PC-3 (cell line): ENCODE data around the gene RBM47. TPM values are rescaled to one million over a fixed set of nuclear protein-coding genes. Genes with fewer than 3 reads are reported as not detected.

Experiments
- ATAC-seq: fragments of 200-7000 bp; cut with Tn5 transposase; 2 replicates; pipeline ENCODE4 v1.9.1; 2020; ENCODE audit warnings: mild to moderate bottlenecking, moderate library complexity
- BruUV-seq: library from RNA; stranded (reverse); fragments of 400-500 nt; replicated peaks from 2 replicates; lab custom pipeline; 2021; lab: Mats Ljungman, UMichigan
- CTCF ChIA-PET: fragments of 300-600 bp; sonication (Branson Sonifier 250); formaldehyde crosslinking; loops from one replicate; lab custom pipeline; 2022; ENCODE audit warnings: antibody characterized with exemption; lab: Charles Lee
- POLR2A ChIA-PET: fragments of 300-600 bp; sonication (Branson Sonifier 250); formaldehyde crosslinking; loops from one replicate; lab custom pipeline; 2022; ENCODE audit warnings: antibody characterized with exemption; ENCODE audit not compliant: unreplicated experiment; lab: Charles Lee
- DNase-seq: peaks from one replicate; pipeline ENCODE4 v3.0.0-alpha.2; 2015
- H2AFZ ChIP-seq: fragments of 300-600 bp; sonication (generic); 2 replicates; pipeline ENCODE4 v1.6.0; 2016; ENCODE audit warnings: antibody characterized with exemption, low read length
- H3F3A ChIP-seq: fragments of 300-600 bp; sonication (generic); one replicate; pipeline ENCODE4 v1.6.0; 2017; ENCODE audit warnings: antibody characterized with exemption, low read length, control low read depth, mild to moderate bottlenecking; ENCODE audit not compliant: unreplicated experiment
- H3K27ac ChIP-seq: fragments of 300-600 bp; sonication (generic); 2 replicates; pipeline ENCODE4 v1.5.1; 2016; ENCODE audit warnings: mild to moderate bottlenecking, low read length
- H3K27me3 ChIP-seq: fragments of 300-600 bp; sonication (generic); 2 replicates; pipeline ENCODE4 v1.6.1; 2016; ENCODE audit warnings: low read length, mixed read lengths
- H3K36me3 ChIP-seq: fragments of 300-600 bp; sonication (generic); 2 replicates; pipeline ENCODE4 v1.6.1; 2016; ENCODE audit warnings: low read depth, mixed run types, low read length, mixed read lengths
- H3K4me1 ChIP-seq: fragments of 300-600 bp; sonication (generic); 2 replicates; pipeline ENCODE4 v1.5.1; 2016; ENCODE audit warnings: low read length; ENCODE audit not compliant: insufficient read depth
- H3K4me2 ChIP-seq: fragments of 300-600 bp; sonication (generic); 2 replicates; pipeline ENCODE4 v1.6.0; 2016; ENCODE audit warnings: low read length
- H3K4me3 ChIP-seq: fragments of 300-600 bp; sonication (generic); 2 replicates; pipeline ENCODE4 v1.5.1; 2016; ENCODE audit warnings: mild to moderate bottlenecking, low read length, mixed read lengths
- H3K79me2 ChIP-seq: fragments of 300-600 bp; sonication (generic); 2 replicates; pipeline ENCODE4 v1.6.1; 2017; ENCODE audit warnings: low read length, mixed read lengths
- H3K9ac ChIP-seq: fragments of 300-600 bp; sonication (generic); 2 replicates; pipeline ENCODE4 v1.6.0; 2016; ENCODE audit warnings: mild to moderate bottlenecking, low read length
- H3K9me2 ChIP-seq: fragments of 300-600 bp; sonication (generic); replicated peaks from 2 replicates; pipeline ENCODE4 v1.6.1; 2016; ENCODE audit warnings: mixed run types, low read length, mixed read lengths
- H3K9me3 ChIP-seq: fragments of 300-600 bp; sonication (generic); 2 replicates; pipeline ENCODE4 v1.6.1; 2016; ENCODE audit warnings: low read length, mixed read lengths
- H4K20me1 ChIP-seq: fragments of 300-600 bp; sonication (generic); 2 replicates; pipeline ENCODE4 v1.6.1; 2016; ENCODE audit warnings: low read length, mixed read lengths
- EZH2 ChIP-seq: fragments of 300-600 bp; sonication (generic); IDR thresholded peaks from one replicate; pipeline ENCODE4 v1.6.1; 2017; ENCODE audit warnings: antibody characterized with exemption, mild to moderate bottlenecking, low read length; ENCODE audit not compliant: unreplicated experiment
- EZH2phosphoT487 ChIP-seq: fragments of 300-600 bp; sonication (generic); IDR thresholded peaks from 2 replicates; pipeline ENCODE4 v1.6.1; 2018; ENCODE audit warnings: mild to moderate bottlenecking, antibody characterized with exemption, low read length, borderline replicate concordance
- intact Hi-C: fragments of 100-400 bp; cut with micrococcal nuclease; formaldehyde crosslinking; loops from 2 replicates; pipeline ENCODE4 v1.9.0; 2023
- total RNA-seq: library from RNA; depleted of rRNA; stranded (reverse); fragments of >200 nt; gene quantifications from 2 replicates; pipeline ENCODE4 v1.2.3, GENCODE V29; 2014
- TF ChIP-seq, protein P1 (sequence below): fragments of 300-600 bp; sonication (generic); conservative IDR thresholded peaks from 2 replicates; pipeline ENCODE4 v1.5.1; 2017; ENCODE audit warnings: antibody characterized with exemption, low read depth, mild to moderate bottlenecking, low read length

The RBM47 gene
- total RNA-seq, 1 experiment from 2014 or later = 34.7 TPM

DNA sequence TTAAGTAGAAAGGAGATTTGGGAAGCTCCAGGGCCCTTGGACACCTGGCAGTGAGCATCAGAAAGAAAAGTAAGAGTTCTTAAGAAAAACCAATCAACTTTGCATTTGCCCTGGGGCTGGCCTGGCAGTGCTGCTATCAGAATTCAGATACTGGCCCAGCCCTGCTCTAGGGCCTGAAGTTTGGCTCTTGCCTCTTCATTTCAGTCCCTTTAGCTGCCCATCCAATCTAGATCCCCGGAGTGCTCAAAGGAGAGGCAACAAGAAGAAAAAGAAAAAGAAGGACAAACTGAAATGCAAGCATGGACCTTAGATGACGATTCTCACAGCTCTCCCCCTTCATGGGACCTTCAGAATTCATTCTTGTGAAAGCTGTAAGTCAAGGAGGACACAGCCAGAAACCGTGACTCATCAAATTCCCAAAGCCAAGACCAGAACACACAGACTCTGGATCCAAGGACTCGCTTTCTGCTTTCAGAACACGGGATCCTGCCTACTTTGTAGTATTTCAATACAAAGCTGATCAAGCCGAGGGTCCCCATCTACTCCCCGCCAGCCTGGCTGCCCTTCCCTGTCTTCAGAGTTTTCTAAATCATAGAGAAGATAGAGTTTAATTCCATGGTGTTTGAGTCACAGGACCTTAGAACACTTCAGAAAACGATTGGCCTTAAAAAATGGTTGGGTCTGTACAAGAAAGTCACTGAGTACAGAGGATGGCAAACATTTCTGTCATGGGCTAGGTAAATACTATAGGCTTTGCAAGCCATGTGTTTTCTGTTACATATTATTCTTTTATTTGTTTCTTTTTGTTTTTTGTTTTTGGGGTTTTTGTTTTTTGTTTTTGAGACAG is 103.7 kb downstream of the RBM47 start:
- intact Hi-C loops = no loop called here
- Histone ChIP-seq H3F3A (no peaks in the 10 kb centered on the region), H3K4me2 (peak overlapping the region; percentile 53), H3K4me1 (peaks cover 15% of the 10 kb centered on the region), H4K20me1 (no peaks in the 10 kb centered on the region), H3K27ac (peak overlapping the region; percentile 77), H3K79me2 (no peaks in the 10 kb centered on the region), H3K36me3 (no peaks in the 10 kb centered on the region), H3K9me3 (no peaks in the 10 kb centered on the region), H2AFZ (peak overlapping the region; percentile 63), H3K9ac (0 out of 2 replicates have a peak overlapping the region, but pooled peaks have one; percentile 13), H3K9me2 (no peaks in the 10 kb centered on the region), H3K27me3 (no peaks in the 10 kb centered on the region), H3K4me3 (no peak overlapping the region)
- CTCF ChIA-PET = no interaction called here
- no TSS peak for BruUV-seq
- POLR2A ChIA-PET = interaction anchor here (0.6 kb wide), 1 partner anchor 79 kb away, joined by 5 read pairs; no protein-coding TSS in a partner anchor
- DNase-seq = peak; percentile 72
- ATAC-seq = peak; percentile 76
- TF ChIP-seq EZH2 (no peak), EZH2phosphoT487 (no peak)
- TF ChIP-seq, protein P1, sequence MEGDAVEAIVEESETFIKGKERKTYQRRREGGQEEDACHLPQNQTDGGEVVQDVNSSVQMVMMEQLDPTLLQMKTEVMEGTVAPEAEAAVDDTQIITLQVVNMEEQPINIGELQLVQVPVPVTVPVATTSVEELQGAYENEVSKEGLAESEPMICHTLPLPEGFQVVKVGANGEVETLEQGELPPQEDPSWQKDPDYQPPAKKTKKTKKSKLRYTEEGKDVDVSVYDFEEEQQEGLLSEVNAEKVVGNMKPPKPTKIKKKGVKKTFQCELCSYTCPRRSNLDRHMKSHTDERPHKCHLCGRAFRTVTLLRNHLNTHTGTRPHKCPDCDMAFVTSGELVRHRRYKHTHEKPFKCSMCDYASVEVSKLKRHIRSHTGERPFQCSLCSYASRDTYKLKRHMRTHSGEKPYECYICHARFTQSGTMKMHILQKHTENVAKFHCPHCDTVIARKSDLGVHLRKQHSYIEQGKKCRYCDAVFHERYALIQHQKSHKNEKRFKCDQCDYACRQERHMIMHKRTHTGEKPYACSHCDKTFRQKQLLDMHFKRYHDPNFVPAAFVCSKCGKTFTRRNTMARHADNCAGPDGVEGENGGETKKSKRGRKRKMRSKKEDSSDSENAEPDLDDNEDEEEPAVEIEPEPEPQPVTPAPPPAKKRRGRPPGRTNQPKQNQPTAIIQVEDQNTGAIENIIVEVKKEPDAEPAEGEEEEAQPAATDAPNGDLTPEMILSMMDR = no peak

DNA sequence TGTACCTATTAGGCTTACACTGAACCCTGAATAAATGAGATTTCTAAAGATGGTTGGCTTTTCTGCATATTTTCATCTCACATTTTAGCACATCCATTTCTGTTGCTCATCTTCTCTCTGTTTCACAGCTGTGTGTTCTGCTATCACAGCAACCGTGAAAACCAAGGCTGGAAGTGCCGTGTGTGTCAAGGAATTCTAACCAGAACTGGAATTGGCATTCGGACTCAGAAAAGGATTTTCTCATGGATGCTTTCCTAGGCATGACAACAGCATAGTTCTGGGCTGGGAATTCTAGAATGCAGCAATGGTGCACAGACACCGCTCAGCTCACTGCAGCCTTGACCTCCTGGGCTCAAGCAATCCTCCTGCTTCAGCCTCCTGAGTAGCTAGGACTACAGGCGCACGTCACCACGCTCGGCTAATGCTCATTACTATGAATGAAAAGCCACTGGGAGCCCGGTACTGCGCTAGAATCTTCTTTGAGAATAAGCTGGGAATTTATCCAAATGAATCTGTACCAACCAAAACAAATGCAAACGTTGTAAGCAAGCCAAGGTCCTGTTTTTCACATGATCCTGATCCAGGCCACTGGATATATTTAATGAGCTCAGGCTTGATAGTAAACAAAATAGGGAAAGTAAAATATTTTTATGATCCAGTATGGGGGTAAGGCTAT is 105.2 kb downstream of the RBM47 start:
- Histone ChIP-seq H3K4me1 (peaks cover 15% of the 10 kb centered on the region), H3F3A (no peaks in the 10 kb centered on the region), H3K27me3 (no peaks in the 10 kb centered on the region), H3K9ac (no peak overlapping the region), H3K4me2 (no peak overlapping the region), H3K9me2 (no peaks in the 10 kb centered on the region), H3K27ac (no peak overlapping the region), H2AFZ (no peak overlapping the region), H3K36me3 (no peaks in the 10 kb centered on the region), H3K4me3 (no peak overlapping the region), H3K79me2 (no peaks in the 10 kb centered on the region), H3K9me3 (no peaks in the 10 kb centered on the region), H4K20me1 (no peaks in the 10 kb centered on the region)
- ChIA-PET CTCF (no interaction called here), POLR2A (no interaction called here)
- no peak for ATAC-seq
- BruUV-seq = no TSS peak
- TF ChIP-seq EZH2 (no peak), EZH2phosphoT487 (no peak)
- TF ChIP-seq, protein P1 = no peak
- DNase-seq = no peak
- intact Hi-C loops = no loop called here
